ENCODE data around the gene SLC35F3. TPM values are rescaled to one million over a fixed set of nuclear protein-coding genes. Genes with fewer than 3 reads are reported as not detected.
"Not testable (repeated sequence)": the region's sequence is repeated elsewhere in the genome, so short reads cannot be mapped to it uniquely, and the experiment has no call there.

SLC35F3 gene
- total and polyA plus RNA-seq, 4 donors, result 0.01 to 0.37 (median 0.08) TPM; not detected in 1

DNA sequence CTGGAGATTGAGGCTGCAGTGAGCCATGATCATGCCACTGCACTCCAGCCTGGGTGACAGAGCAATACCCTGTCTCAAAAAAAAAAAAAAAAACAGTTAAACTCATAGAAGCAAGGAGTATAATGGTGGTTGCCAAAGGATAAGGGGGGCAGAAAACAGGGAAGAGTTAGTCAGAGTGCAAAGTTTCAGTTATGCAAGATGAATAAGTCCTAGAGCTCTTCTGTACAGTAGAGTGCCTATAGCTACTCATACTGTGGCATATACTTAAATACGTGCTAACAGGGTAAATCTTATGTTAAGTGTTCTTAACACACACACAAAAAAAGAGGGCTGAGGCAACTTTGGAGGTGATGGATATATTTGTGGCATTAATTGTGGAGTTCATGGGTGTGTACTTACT lies 393.2 kb downstream of the SLC35F3 start:
- 86% methylated on average over 1 of the region's 1 CpG for WGBS
- Histone ChIP-seq H3K36me3 (ENCODE audit: control insufficient read depth in 4 of 4, insufficient read depth in 3 of 4, low read depth in 1 of 4, low read length in 3 of 4) (no peaks in the 10 kb centered on the region), H3K4me3 (ENCODE audit: low read depth in 1 of 3, low read length in 3 of 3) (no peak overlapping the region), H3K9ac (ENCODE audit: low read depth in 1 of 2, low read length in 2 of 2) (no peak overlapping the region), H3K4me1 (ENCODE audit: control insufficient read depth in 4 of 4, insufficient read depth in 4 of 4, low read length in 3 of 4) (no peaks in the 10 kb centered on the region), H3K27me3 (ENCODE audit: control insufficient read depth in 4 of 4, insufficient read depth in 4 of 4, low read length in 3 of 4) (peaks cover 0 to 12% (median 0%) of the 10 kb centered on the region in 4 donors), H3K9me3 (ENCODE audit: control insufficient read depth in 4 of 4, low read length in 3 of 4) (no peaks in the 10 kb centered on the region), H3K27ac (ENCODE audit: low read depth in 1 of 2, low read length in 2 of 2) (no peak overlapping the region)
- no peak for TF ChIP-seq ZBTB33 (IDR thresholded peaks at IDR 0.05)
- no peak for TF ChIP-seq GABPA (IDR thresholded peaks at IDR 0.05 in 1 of 2, conservative IDR thresholded peaks at IDR 0.05 in 1 of 2)
- no peak for TF ChIP-seq CTCF (IDR thresholded peaks at IDR 0.05; ENCODE audit: low read depth, low read length, missing input control)
- no peak for TF ChIP-seq RXRA (IDR thresholded peaks at IDR 0.05)
- TF ChIP-seq YY1 (IDR thresholded peaks at IDR 0.05), result no peak
- no peak for TF ChIP-seq RAD21 (IDR thresholded peaks at IDR 0.05)
- TF ChIP-seq HNF4G (IDR thresholded peaks at IDR 0.05), result no peak
- TF ChIP-seq, protein P1, sequence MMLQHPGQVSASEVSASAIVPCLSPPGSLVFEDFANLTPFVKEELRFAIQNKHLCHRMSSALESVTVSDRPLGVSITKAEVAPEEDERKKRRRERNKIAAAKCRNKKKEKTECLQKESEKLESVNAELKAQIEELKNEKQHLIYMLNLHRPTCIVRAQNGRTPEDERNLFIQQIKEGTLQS (IDR thresholded peaks at IDR 0.05), result no peak
- TF ChIP-seq JUND (IDR thresholded peaks at IDR 0.05), result no peak
- TF ChIP-seq EGR1 (IDR thresholded peaks at IDR 0.05; ENCODE audit: low read depth in 2 of 2), result no peak
- TF ChIP-seq MAX (IDR thresholded peaks at IDR 0.05), result no peak
- no peak for TF ChIP-seq TAF1 (conservative IDR thresholded peaks at IDR 0.05)
- TF ChIP-seq FOXA1 (IDR thresholded peaks at IDR 0.05), result no peak
- no peak for TF ChIP-seq NR2F2 (IDR thresholded peaks at IDR 0.05)
- TF ChIP-seq, protein P2, sequence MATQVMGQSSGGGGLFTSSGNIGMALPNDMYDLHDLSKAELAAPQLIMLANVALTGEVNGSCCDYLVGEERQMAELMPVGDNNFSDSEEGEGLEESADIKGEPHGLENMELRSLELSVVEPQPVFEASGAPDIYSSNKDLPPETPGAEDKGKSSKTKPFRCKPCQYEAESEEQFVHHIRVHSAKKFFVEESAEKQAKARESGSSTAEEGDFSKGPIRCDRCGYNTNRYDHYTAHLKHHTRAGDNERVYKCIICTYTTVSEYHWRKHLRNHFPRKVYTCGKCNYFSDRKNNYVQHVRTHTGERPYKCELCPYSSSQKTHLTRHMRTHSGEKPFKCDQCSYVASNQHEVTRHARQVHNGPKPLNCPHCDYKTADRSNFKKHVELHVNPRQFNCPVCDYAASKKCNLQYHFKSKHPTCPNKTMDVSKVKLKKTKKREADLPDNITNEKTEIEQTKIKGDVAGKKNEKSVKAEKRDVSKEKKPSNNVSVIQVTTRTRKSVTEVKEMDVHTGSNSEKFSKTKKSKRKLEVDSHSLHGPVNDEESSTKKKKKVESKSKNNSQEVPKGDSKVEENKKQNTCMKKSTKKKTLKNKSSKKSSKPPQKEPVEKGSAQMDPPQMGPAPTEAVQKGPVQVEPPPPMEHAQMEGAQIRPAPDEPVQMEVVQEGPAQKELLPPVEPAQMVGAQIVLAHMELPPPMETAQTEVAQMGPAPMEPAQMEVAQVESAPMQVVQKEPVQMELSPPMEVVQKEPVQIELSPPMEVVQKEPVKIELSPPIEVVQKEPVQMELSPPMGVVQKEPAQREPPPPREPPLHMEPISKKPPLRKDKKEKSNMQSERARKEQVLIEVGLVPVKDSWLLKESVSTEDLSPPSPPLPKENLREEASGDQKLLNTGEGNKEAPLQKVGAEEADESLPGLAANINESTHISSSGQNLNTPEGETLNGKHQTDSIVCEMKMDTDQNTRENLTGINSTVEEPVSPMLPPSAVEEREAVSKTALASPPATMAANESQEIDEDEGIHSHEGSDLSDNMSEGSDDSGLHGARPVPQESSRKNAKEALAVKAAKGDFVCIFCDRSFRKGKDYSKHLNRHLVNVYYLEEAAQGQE (IDR thresholded peaks at IDR 0.05), result no peak
- TF ChIP-seq FOXA2 (IDR thresholded peaks at IDR 0.05), result no peak
- no peak for DNase-seq (ENCODE audit: low spot score)

DNA sequence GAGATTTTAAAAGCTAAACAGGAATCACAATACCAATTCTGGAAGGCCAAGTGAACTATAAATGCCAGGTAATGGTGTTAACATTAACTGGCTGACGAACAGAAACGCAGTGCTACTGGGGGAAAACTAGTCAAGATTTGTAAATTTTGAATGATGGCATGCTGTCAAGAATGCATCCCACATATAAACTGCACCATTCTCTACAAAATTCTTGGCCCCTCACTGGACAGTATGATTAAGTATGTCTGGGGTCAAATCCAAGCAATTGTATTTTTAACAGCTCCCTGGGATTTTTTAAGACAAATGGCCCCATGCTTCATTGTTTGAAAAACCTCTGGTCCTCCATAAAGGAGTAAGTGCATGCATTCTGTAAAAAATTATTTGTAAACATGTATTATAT lies 395.6 kb downstream of the SLC35F3 start:
- no peak overlapping the region for H3K4me3 ChIP-seq (ENCODE audit: low read depth in 1 of 3, low read length in 3 of 3)
- H3K9ac ChIP-seq (ENCODE audit: low read depth in 1 of 2, low read length in 2 of 2), result no peak overlapping the region
- H3K4me1 ChIP-seq (ENCODE audit: control insufficient read depth in 4 of 4, insufficient read depth in 4 of 4, low read length in 3 of 4), result no peaks in the 10 kb centered on the region
- no peaks in the 10 kb centered on the region for H3K9me3 ChIP-seq (ENCODE audit: control insufficient read depth in 4 of 4, low read length in 3 of 4)
- WGBS, result 89% methylated on average over 2 of the region's 2 CpGs
- no peaks in the 10 kb centered on the region for H3K36me3 ChIP-seq (ENCODE audit: control insufficient read depth in 4 of 4, insufficient read depth in 3 of 4, low read depth in 1 of 4, low read length in 3 of 4)
- H3K27ac ChIP-seq (ENCODE audit: low read depth in 1 of 2, low read length in 2 of 2), result no peak overlapping the region
- DNase-seq (ENCODE audit: low spot score), result no peak
- H3K27me3 ChIP-seq (ENCODE audit: control insufficient read depth in 4 of 4, insufficient read depth in 4 of 4, low read length in 3 of 4), result peaks cover 0 to 6% (median 0%) of the 10 kb centered on the region in 4 donors
- no peak for TF ChIP-seq GABPA (IDR thresholded peaks at IDR 0.05 in 1 of 2, conservative IDR thresholded peaks at IDR 0.05 in 1 of 2)
- TF ChIP-seq TAF1 (conservative IDR thresholded peaks at IDR 0.05), result no peak
- TF ChIP-seq FOXA1 (IDR thresholded peaks at IDR 0.05), result no peak
- no peak for TF ChIP-seq ZBTB33 (IDR thresholded peaks at IDR 0.05)
- TF ChIP-seq FOXA2 (IDR thresholded peaks at IDR 0.05), result no peak

GRCh38 chr1:234301663-234302062 lies 397.2 kb downstream of the SLC35F3 start:
- 67% methylated on average over 1 of the region's 1 CpG for WGBS
- not testable (repeated sequence) for H3K27me3 ChIP-seq (ENCODE audit: control insufficient read depth in 4 of 4, insufficient read depth in 4 of 4, low read length in 3 of 4); H3K36me3 ChIP-seq (ENCODE audit: control insufficient read depth in 4 of 4, insufficient read depth in 3 of 4, low read depth in 1 of 4, low read length in 3 of 4); H3K9ac ChIP-seq (ENCODE audit: low read depth in 1 of 2, low read length in 2 of 2); DNase-seq (ENCODE audit: low spot score); H3K4me3 ChIP-seq (ENCODE audit: low read depth in 1 of 3, low read length in 3 of 3); H3K9me3 ChIP-seq (ENCODE audit: control insufficient read depth in 4 of 4, low read length in 3 of 4); H3K4me1 ChIP-seq (ENCODE audit: control insufficient read depth in 4 of 4, insufficient read depth in 4 of 4, low read length in 3 of 4); H3K27ac ChIP-seq (ENCODE audit: low read depth in 1 of 2, low read length in 2 of 2)
